GM12878 (cell line): ENCODE data around the gene FGD5. TPM values are rescaled to one million over a fixed set of nuclear protein-coding genes. Genes with fewer than 3 reads are reported as not detected.

Source experiments
- ATAC-seq: fragments of 200-7000 bp; cut with Tn5 transposase; 3 replicates; pipeline ENCODE4 v1.9.1; 2020; ENCODE audit warnings: mild to moderate bottlenecking, moderate library complexity
- BruUV-seq: library from RNA; stranded (reverse); fragments of 400-500 nt; replicated peaks from 2 replicates; lab custom pipeline; 2021; lab: Mats Ljungman, UMichigan
- CTCF ChIA-PET: fragments of 300-600 bp; sonication (Branson Sonifier 250); formaldehyde crosslinking; extraction: SDS; loops from one replicate; lab custom pipeline; 2021; ENCODE audit warnings: inconsistent platforms; lab: Yijun Ruan, JAX
- POLR2A ChIA-PET: fragments of 350-600 bp; formaldehyde crosslinking; extraction: SDS; loops from one replicate; lab custom pipeline; 2021; ENCODE audit warnings: inconsistent platforms; lab: Charles Lee
- RAD21 ChIA-PET: fragments of 300-600 bp; sonication (Branson Sonifier 250); formaldehyde crosslinking; loops from one replicate; lab custom pipeline; 2023; ENCODE audit warnings: antibody characterized with exemption; ENCODE audit not compliant: unreplicated experiment; lab: Charles Lee
- SMC1A ChIA-PET: fragments of 300-600 bp; sonication (Branson Sonifier 250); formaldehyde crosslinking; loops from one replicate; lab custom pipeline; 2023; ENCODE audit not compliant: unreplicated experiment, uncharacterized antibody; lab: Charles Lee
- DNase-seq: peaks from one replicate; pipeline ENCODE4 v3.0.0-alpha.2; 2011; ENCODE audit warnings: low read depth, low spot score
- FAIRE-seq: peaks from 3 replicates; lab custom pipeline; 2011; peaks lifted over from hg19 to GRCh38; lab: Jason Lieb, UNC
- H2AFZ ChIP-seq: 2 replicates; pipeline ENCODE4 v1.6.0; 2011; ENCODE audit warnings: low read depth, low read length, control low read depth; ENCODE audit not compliant: control insufficient read depth
- H3K27ac ChIP-seq: 2 replicates; pipeline ENCODE4 v1.5.1; 2011; ENCODE audit warnings: control low read depth; ENCODE audit not compliant: control insufficient read depth, insufficient read depth
- H3K27me3 ChIP-seq, 2 experiments: replicated peaks in 1 of 2; 2 replicates each; pipeline versions ENCODE4 v1.6.0 to v1.6.1; 2011; ENCODE audit warnings: low read length in 1 of 2; ENCODE audit not compliant: control insufficient read depth in 2 of 2, insufficient read depth in 2 of 2
- H3K36me3 ChIP-seq, 2 experiments: 2 replicates each; pipeline ENCODE4 v1.5.1; 2011; ENCODE audit warnings: low read length in 1 of 2; ENCODE audit not compliant: control insufficient read depth in 2 of 2, insufficient read depth in 2 of 2
- H3K4me1 ChIP-seq: 2 replicates; pipeline ENCODE4 v1.6.1; 2011; ENCODE audit warnings: mild to moderate bottlenecking, low read length, moderate library complexity, mixed read lengths; ENCODE audit not compliant: control insufficient read depth, insufficient read depth
- H3K4me2 ChIP-seq: 2 replicates; pipeline ENCODE4 v1.6.0; 2011; ENCODE audit warnings: control low read depth; ENCODE audit not compliant: control insufficient read depth, insufficient read depth
- H3K4me3 ChIP-seq: fragments of 200-600 bp; sonication (generic); 2 replicates; pipeline ENCODE4 v1.5.1; 2016
- H3K79me2 ChIP-seq: 2 replicates; pipeline ENCODE4 v1.6.0; 2011; ENCODE audit warnings: low read length; ENCODE audit not compliant: control insufficient read depth, insufficient read depth
- H3K9ac ChIP-seq: 2 replicates; pipeline ENCODE4 v1.8.0; 2011; ENCODE audit warnings: low read length, control low read depth, mixed read lengths; ENCODE audit not compliant: control insufficient read depth, insufficient read depth
- H3K9me3 ChIP-seq: replicated peaks from 3 replicates; pipeline ENCODE4 v1.5.1; 2011; ENCODE audit warnings: mild to moderate bottlenecking, low read length; ENCODE audit not compliant: control insufficient read depth, insufficient read depth
- H4K20me1 ChIP-seq: 2 replicates; pipeline ENCODE4 v1.6.0; 2011; ENCODE audit not compliant: control insufficient read depth, insufficient read depth
- HDGF ChIP-seq: fragments of 450-650 bp; IDR thresholded peaks from 2 replicates; pipeline ENCODE4 v1.6.1; 2016; ENCODE audit warnings: antibody characterized with exemption
- IKZF2 ChIP-seq, 2 experiments: fragments of 450-650 bp; IDR thresholded peaks; 2 replicates each; pipeline ENCODE4 v1.6.1; 2017; ENCODE audit warnings: mild to moderate bottlenecking in 2 of 2, moderate library complexity in 2 of 2
- SREBF2 ChIP-seq: IDR thresholded peaks from 2 replicates; pipeline ENCODE4 v1.6.1; 2012; ENCODE audit warnings: mild to moderate bottlenecking, low read length
- YBX1 ChIP-seq: fragments of 450-650 bp; IDR thresholded peaks from 2 replicates; pipeline ENCODE4 v1.6.1; 2016; ENCODE audit warnings: antibody characterized with exemption
- WGBS: methylation state at CpG from one replicate; pipeline ENCODE4 v1.1.6; 2016; ENCODE audit warnings: low lambda C conversion rate; ENCODE audit not compliant: insufficient replicate concordance, insufficient coverage; ENCODE audit errors: missing lambda C conversion rate; 5-methylcytosine and 5-hydroxymethylcytosine counted together
- in situ Hi-C: fragments of 300-500 bp; cut with MboI; formaldehyde crosslinking; loops from 9 replicates; pipeline ENCODE4 v1.14.3; 2018; ENCODE audit warnings: mixed read lengths
- intact Hi-C: fragments of 100-400 bp; cut with micrococcal nuclease; formaldehyde crosslinking; loops from one replicate; pipeline ENCODE4 v1.14.2; 2022; ENCODE audit not compliant: unreplicated experiment
- polyA plus RNA-seq, 11 experiments: library from polyadenylated mRNA; depleted of rRNA in 4 of 11; unstranded in 6 of 11; stranded (reverse) in 5 of 11; fragments of >200 nt; fragmentation: Nextera tagmentation in 4 of 11; fragmentation: Illumina TruSeq in 1 of 11; extraction: Ambion mirVana in 4 of 11; extraction: Trizol in 1 of 11; gene quantifications; 1 replicate in 1 of 11; 2 replicates in 10 of 11; pipeline versions ENCODE4 v1.2.1 to v1.2.3, GENCODE V29; 2011 to 2016; ENCODE audit warnings: inconsistent platforms in 2 of 11, missing spikeins in 2 of 11, low read depth in 1 of 11
- total RNA-seq, 4 experiments: library from RNA; depleted of rRNA in 3 of 4; stranded (reverse); fragments of >200 nt in 3 of 4; fragmentation: Illumina TruSeq in 1 of 4; extraction: Trizol in 1 of 4; gene quantifications; 2 replicates each; pipeline versions ENCODE4 v1.2.1 to v1.2.3, GENCODE V29; 2013 to 2021
- TF ChIP-seq, protein P1 (sequence below): fragments of 450-650 bp; IDR thresholded peaks from 2 replicates; pipeline ENCODE4 v1.6.1; 2017; ENCODE audit warnings: mild to moderate bottlenecking, moderate library complexity
- TF ChIP-seq, protein P2 (sequence below): fragments of 150-350 bp; IDR thresholded peaks from 2 replicates; pipeline ENCODE4 v1.6.1; 2014; ENCODE audit warnings: mild to moderate bottlenecking, low read depth, low read length
- TF ChIP-seq, protein P3 (sequence below): fragments of 450-650 bp; IDR thresholded peaks from 2 replicates; pipeline ENCODE4 v1.6.1; 2014; ENCODE audit warnings: mild to moderate bottlenecking
- TF ChIP-seq, protein P4 (sequence below): IDR thresholded peaks from 2 replicates; pipeline ENCODE4 v1.6.1; 2012; ENCODE audit warnings: mild to moderate bottlenecking, low read depth, low read length

FGD5 gene
- total and polyA plus RNA-seq, 10 of the 15 experiments (the other 5 are each of a cell fraction or from before 2014, with no cell fraction given): 0.03 to 0.13 (median 0.11) TPM; not detected in 3

DNA sequence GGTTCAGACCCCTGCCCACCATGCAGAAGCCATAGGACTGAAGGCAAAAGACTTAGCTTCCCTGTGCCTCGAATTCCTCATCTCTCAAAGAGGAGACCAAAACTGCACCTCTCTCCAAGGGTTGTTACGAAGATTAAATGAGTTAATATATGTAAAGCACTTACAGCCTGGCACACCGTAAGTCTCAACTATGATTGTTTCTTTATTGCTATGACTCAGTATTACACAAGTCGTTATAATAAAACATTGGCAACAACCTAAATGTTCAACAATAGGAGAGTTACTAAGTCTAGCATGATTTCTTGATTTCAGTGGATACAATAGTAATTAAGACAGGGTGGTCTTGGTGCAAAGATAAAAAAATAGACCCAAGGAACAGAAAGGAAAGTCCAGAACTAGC lies 19.6 kb upstream of the FGD5 start (continued):
- TF ChIP-seq, protein P1, sequence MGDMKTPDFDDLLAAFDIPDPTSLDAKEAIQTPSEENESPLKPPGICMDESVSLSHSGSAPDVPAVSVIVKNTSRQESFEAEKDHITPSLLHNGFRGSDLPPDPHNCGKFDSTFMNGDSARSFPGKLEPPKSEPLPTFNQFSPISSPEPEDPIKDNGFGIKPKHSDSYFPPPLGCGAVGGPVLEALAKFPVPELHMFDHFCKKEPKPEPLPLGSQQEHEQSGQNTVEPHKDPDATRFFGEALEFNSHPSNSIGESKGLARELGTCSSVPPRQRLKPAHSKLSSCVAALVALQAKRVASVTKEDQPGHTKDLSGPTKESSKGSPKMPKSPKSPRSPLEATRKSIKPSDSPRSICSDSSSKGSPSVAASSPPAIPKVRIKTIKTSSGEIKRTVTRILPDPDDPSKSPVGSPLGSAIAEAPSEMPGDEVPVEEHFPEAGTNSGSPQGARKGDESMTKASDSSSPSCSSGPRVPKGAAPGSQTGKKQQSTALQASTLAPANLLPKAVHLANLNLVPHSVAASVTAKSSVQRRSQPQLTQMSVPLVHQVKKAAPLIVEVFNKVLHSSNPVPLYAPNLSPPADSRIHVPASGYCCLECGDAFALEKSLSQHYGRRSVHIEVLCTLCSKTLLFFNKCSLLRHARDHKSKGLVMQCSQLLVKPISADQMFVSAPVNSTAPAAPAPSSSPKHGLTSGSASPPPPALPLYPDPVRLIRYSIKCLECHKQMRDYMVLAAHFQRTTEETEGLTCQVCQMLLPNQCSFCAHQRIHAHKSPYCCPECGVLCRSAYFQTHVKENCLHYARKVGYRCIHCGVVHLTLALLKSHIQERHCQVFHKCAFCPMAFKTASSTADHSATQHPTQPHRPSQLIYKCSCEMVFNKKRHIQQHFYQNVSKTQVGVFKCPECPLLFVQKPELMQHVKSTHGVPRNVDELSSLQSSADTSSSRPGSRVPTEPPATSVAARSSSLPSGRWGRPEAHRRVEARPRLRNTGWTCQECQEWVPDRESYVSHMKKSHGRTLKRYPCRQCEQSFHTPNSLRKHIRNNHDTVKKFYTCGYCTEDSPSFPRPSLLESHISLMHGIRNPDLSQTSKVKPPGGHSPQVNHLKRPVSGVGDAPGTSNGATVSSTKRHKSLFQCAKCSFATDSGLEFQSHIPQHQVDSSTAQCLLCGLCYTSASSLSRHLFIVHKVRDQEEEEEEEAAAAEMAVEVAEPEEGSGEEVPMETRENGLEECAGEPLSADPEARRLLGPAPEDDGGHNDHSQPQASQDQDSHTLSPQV: no peak
- no peak for TF ChIP-seq HDGF

DNA sequence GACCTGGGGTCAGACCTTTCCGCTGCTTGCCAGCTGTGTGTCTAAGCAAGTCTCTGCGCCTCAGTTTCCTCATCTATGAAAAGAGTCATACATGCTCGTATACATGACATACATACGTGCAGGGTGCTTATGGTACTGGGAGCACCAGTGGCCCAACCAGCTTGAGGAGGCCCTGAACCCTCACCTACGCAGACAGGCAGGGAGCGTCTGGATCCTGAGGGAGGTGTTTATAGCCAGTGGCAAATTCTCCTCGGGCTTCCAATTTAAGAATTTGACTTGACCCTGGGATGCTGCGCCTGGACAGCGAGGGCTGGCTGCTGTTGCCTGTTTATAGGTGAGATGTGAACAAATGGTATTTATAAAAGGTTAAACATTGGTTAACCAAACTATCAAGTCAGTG lies 17.7 kb upstream of the FGD5 start:
- BruUV-seq: no TSS peak
- H3K4me2 ChIP-seq: no peak overlapping the region
- H3K4me1 ChIP-seq: no peaks in the 10 kb centered on the region
- H3K9ac ChIP-seq: no peak overlapping the region
- ATAC-seq: no peak
- H3K36me3 ChIP-seq: no peaks in the 10 kb centered on the region
- H3K79me2 ChIP-seq: no peaks in the 10 kb centered on the region
- intact Hi-C loops (no loop called here), in situ Hi-C loops (no loop called here)
- POLR2A ChIA-PET: interaction anchor here (0.5 kb wide), 1 partner anchor 128 kb away, joined by 5 read pairs; no protein-coding TSS in a partner anchor
- H2AFZ ChIP-seq: no peak overlapping the region
- SMC1A ChIA-PET: interaction anchor here (1.0 kb wide), 1 partner anchor 20 kb away, joined by 3 read pairs; no protein-coding TSS in a partner anchor
- H4K20me1 ChIP-seq: no peaks in the 10 kb centered on the region
- peaks cover 1 to 2% of the 10 kb centered on the region in 2 experiments; a peak in 1 of 4 replicates for H3K27me3 ChIP-seq
- H3K9me3 ChIP-seq: no peaks in the 10 kb centered on the region
- RAD21 ChIA-PET: no interaction called here
- no peak for FAIRE-seq
- CTCF ChIA-PET: no interaction called here
- no peak for DNase-seq
- no peak overlapping the region for H3K4me3 ChIP-seq
- no peak overlapping the region for H3K27ac ChIP-seq
- 19% methylated on average over 9 of the region's 9 CpGs for WGBS
- TF ChIP-seq, protein P2, sequence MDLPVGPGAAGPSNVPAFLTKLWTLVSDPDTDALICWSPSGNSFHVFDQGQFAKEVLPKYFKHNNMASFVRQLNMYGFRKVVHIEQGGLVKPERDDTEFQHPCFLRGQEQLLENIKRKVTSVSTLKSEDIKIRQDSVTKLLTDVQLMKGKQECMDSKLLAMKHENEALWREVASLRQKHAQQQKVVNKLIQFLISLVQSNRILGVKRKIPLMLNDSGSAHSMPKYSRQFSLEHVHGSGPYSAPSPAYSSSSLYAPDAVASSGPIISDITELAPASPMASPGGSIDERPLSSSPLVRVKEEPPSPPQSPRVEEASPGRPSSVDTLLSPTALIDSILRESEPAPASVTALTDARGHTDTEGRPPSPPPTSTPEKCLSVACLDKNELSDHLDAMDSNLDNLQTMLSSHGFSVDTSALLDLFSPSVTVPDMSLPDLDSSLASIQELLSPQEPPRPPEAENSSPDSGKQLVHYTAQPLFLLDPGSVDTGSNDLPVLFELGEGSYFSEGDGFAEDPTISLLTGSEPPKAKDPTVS: no peak
- TF ChIP-seq, protein P3, sequence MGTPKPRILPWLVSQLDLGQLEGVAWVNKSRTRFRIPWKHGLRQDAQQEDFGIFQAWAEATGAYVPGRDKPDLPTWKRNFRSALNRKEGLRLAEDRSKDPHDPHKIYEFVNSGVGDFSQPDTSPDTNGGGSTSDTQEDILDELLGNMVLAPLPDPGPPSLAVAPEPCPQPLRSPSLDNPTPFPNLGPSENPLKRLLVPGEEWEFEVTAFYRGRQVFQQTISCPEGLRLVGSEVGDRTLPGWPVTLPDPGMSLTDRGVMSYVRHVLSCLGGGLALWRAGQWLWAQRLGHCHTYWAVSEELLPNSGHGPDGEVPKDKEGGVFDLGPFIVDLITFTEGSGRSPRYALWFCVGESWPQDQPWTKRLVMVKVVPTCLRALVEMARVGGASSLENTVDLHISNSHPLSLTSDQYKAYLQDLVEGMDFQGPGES: no peak
- TF ChIP-seq, protein P4, sequence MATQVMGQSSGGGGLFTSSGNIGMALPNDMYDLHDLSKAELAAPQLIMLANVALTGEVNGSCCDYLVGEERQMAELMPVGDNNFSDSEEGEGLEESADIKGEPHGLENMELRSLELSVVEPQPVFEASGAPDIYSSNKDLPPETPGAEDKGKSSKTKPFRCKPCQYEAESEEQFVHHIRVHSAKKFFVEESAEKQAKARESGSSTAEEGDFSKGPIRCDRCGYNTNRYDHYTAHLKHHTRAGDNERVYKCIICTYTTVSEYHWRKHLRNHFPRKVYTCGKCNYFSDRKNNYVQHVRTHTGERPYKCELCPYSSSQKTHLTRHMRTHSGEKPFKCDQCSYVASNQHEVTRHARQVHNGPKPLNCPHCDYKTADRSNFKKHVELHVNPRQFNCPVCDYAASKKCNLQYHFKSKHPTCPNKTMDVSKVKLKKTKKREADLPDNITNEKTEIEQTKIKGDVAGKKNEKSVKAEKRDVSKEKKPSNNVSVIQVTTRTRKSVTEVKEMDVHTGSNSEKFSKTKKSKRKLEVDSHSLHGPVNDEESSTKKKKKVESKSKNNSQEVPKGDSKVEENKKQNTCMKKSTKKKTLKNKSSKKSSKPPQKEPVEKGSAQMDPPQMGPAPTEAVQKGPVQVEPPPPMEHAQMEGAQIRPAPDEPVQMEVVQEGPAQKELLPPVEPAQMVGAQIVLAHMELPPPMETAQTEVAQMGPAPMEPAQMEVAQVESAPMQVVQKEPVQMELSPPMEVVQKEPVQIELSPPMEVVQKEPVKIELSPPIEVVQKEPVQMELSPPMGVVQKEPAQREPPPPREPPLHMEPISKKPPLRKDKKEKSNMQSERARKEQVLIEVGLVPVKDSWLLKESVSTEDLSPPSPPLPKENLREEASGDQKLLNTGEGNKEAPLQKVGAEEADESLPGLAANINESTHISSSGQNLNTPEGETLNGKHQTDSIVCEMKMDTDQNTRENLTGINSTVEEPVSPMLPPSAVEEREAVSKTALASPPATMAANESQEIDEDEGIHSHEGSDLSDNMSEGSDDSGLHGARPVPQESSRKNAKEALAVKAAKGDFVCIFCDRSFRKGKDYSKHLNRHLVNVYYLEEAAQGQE: no peak
- no peak for TF ChIP-seq IKZF2 (IDR thresholded peaks at IDR 0.05)
- no peak for TF ChIP-seq SREBF2
- no peak for TF ChIP-seq YBX1
